Breast epithelium (tissue), 4 donors: Measurements from ENCODE around the gene ZNF141. TPM values are rescaled to one million over a fixed set of nuclear protein-coding genes. Genes with fewer than 3 reads are reported as not detected.

ENCODE experiments used
- DNase-seq, 2 donors: peaks; one replicate each; pipeline ENCODE4 v3.0.0-alpha.2; 2019; ENCODE audit warnings: low spot score in 2 of 2
- H3K27ac ChIP-seq, 2 donors: fragments of 200-600 bp; sonication (generic) in 1 of 2; one replicate each; pipeline ENCODE4 v1.5.1; 2016 to 2019; ENCODE audit warnings: mild to moderate bottlenecking in 1 of 2
- H3K27me3 ChIP-seq, 2 donors: fragments of 200-600 bp; sonication (generic) in 1 of 2; one replicate each; pipeline versions ENCODE4 v1.5.1 to v1.6.0; 2017 to 2019; ENCODE audit warnings: control low read depth in 1 of 2, mild to moderate bottlenecking in 1 of 2
- H3K36me3 ChIP-seq: fragments of 200-600 bp; one replicate; pipeline ENCODE4 v1.5.1; 2019
- H3K4me1 ChIP-seq, 2 donors: fragments of 200-600 bp; sonication (generic); one replicate each; pipeline ENCODE4 v1.5.1; 2016 to 2019; ENCODE audit warnings: control low read depth in 1 of 2
- H3K4me3 ChIP-seq, 3 donors: fragments of 200-600 bp; sonication (generic); 1 replicate in 2 of 3; 2 replicates in 1 of 3; pipeline ENCODE4 v1.5.1; 2016 to 2019; ENCODE audit warnings: mild to moderate bottlenecking in 3 of 3, moderate library complexity in 2 of 3
- H3K9me3 ChIP-seq, 2 donors: fragments of 200-600 bp; sonication (generic) in 1 of 2; one replicate each; pipeline ENCODE4 v1.5.1; 2016 to 2019; ENCODE audit warnings: control low read depth in 1 of 2
- POLR2A ChIP-seq: fragments of 450-650 bp; IDR thresholded peaks from one replicate; pipeline ENCODE4 v1.6.1; 2016; ENCODE audit warnings: antibody characterized with exemption, mild to moderate bottlenecking, moderate library complexity
- POLR2AphosphoS5 ChIP-seq, 3 donors: sonication (generic); formaldehyde crosslinking; IDR thresholded peaks; one replicate each; pipeline ENCODE4 v1.6.1; 2017; ENCODE audit warnings: antibody characterized with exemption in 3 of 3
- intact Hi-C: fragments of 100-400 bp; cut with DNase I; formaldehyde crosslinking; loops from one replicate; pipeline ENCODE4 v1.15.1; 2023; ENCODE audit warnings: low total_unique reads
- total RNA-seq, 3 donors: library from RNA; depleted of rRNA; stranded (reverse); fragments of >200 nt; gene quantifications; one replicate each; pipeline ENCODE4 v1.1.0, GENCODE V29; 2016
- TF ChIP-seq, protein P1 (sequence below), 3 donors: fragments of 450-650 bp; IDR thresholded peaks; one replicate each; pipeline ENCODE4 v1.5.1; 2016 to 2017; ENCODE audit warnings: antibody characterized with exemption in 3 of 3, mild to moderate bottlenecking in 3 of 3, moderate library complexity in 3 of 3

ZNF141 gene
- total RNA-seq, 3 donors from 2014 or later = 19.5 to 53.0 (median 39.0) TPM

DNA sequence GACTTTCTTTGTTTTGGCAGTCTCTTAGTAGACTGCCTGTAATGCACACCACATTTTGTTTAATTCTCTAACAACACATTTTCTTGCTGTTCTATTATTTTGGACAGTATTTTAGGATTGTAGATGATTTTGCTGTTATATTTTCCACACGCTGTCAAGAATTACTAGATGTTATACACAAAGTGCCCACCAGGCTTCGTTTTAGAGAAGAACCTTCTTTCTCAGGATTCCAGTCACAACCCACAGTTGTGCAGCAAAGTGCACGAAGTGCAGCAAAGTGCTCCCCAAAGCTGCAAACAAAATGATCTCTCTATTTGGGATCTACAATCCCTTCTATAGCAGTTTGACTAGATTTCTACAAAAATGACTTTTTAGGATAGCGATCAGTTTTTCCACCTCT, 2.4 kb downstream of the ZNF141 start:
- Histone ChIP-seq H3K27ac (no peak overlapping the region), H3K27me3 (no peaks in the 10 kb centered on the region), H3K9me3 (peaks cover 28 to 43% of the 10 kb centered on the region in 2 donors), H3K36me3 (no peaks in the 10 kb centered on the region), H3K4me3 (no peak overlapping the region), H3K4me1 (peaks cover 0 to 8% of the 10 kb centered on the region in 2 donors)
- DNase-seq = no peak
- TF ChIP-seq, protein P1, sequence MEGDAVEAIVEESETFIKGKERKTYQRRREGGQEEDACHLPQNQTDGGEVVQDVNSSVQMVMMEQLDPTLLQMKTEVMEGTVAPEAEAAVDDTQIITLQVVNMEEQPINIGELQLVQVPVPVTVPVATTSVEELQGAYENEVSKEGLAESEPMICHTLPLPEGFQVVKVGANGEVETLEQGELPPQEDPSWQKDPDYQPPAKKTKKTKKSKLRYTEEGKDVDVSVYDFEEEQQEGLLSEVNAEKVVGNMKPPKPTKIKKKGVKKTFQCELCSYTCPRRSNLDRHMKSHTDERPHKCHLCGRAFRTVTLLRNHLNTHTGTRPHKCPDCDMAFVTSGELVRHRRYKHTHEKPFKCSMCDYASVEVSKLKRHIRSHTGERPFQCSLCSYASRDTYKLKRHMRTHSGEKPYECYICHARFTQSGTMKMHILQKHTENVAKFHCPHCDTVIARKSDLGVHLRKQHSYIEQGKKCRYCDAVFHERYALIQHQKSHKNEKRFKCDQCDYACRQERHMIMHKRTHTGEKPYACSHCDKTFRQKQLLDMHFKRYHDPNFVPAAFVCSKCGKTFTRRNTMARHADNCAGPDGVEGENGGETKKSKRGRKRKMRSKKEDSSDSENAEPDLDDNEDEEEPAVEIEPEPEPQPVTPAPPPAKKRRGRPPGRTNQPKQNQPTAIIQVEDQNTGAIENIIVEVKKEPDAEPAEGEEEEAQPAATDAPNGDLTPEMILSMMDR (IDR thresholded peaks at IDR 0.05) = no peak
- TF ChIP-seq POLR2A (no peak), POLR2AphosphoS5 (IDR thresholded peaks at IDR 0.05) (no peak)
- intact Hi-C loops = no loop called here

DNA sequence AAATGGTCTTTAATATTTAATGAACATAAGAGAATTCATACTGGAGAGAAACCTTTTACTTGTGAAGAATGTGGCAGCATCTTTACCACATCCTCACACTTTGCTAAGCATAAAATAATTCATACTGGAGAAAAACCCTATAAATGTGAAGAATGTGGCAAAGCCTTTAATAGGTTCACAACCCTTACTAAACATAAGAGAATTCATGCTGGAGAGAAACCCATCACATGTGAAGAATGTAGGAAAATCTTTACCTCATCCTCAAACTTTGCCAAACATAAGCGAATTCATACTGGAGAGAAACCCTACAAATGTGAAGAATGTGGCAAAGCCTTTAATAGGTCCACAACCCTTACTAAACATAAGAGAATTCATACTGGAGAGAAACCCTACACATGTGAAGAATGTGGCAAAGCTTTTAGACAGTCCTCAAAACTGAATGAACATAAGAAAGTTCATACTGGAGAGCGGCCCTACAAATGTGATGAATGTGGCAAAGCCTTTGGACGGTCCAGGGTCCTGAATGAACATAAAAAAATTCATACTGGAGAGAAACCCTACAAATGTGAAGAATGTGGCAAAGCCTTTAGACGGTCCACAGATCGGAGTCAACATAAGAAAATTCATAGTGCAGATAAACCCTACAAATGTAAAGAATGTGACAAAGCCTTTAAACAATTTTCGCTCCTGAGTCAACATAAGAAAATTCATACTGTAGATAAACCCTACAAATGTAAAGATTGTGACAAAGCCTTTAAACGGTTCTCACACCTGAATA, 35.6 kb downstream of the ZNF141 start:
- TF ChIP-seq, protein P1 (IDR thresholded peaks at IDR 0.05) = no peak
- TF ChIP-seq POLR2A (no peak), POLR2AphosphoS5 (IDR thresholded peaks at IDR 0.05) (no peak)
- Histone ChIP-seq H3K4me3 (peak overlapping the region in 1 of 3 donors; percentile 0), H3K9me3 (peaks cover 75 to 100% of the 10 kb centered on the region in 2 donors), H3K4me1 (no peaks in the 10 kb centered on the region), H3K27me3 (no peaks in the 10 kb centered on the region), H3K36me3 (peaks cover 23% of the 10 kb centered on the region), H3K27ac (no peak overlapping the region)
- no peak for DNase-seq
- intact Hi-C loops = no loop called here

DNA sequence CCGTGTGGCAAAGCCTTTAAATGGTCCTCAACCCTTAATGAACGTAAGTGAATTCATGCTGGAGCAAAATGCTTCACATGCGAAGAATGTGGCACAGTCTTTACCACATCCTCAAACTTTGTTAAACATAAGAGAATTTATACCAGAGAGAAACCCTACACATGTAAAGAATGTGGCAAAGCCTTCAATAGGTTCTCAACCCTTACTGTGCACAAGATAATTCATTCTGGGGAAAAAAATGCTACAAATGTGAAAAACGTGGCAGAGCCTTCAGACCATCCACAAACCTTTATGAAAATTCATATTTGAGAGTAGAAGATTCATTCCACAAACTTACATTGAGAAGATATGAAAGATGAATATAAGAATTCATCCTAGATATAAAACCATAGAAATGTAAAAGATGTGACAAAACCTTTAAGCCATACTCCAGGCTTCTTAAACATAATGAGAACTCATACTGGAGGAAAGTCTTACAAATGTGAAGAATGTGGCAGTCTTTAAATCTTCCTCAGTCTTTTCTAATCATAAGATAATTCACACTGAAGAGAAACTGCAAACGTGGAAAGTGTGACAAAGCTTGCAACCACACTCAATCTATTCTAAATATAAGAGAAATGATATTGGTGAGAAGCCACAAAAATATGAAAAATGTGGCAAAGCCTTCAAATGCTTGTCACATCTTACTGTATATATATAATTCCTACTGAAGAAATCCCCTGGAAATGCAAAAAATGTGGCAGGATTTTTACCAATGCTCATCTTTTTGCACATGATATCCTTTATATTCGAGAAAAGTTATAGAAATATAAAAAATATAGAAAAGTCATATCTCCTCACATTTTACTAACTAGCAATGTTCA, 36.9 kb downstream of the ZNF141 start:
- no peaks in the 10 kb centered on the region for H3K27me3 ChIP-seq
- intact Hi-C loops = no loop called here
- peaks cover 17% of the 10 kb centered on the region for H3K36me3 ChIP-seq
- peaks cover 76 to 100% of the 10 kb centered on the region in 2 donors for H3K9me3 ChIP-seq
- no peaks in the 10 kb centered on the region for H3K4me1 ChIP-seq
- DNase-seq = no peak
- no peak for TF ChIP-seq POLR2A
- TF ChIP-seq, protein P1 (IDR thresholded peaks at IDR 0.05) = no peak
- no peak for TF ChIP-seq POLR2AphosphoS5 (IDR thresholded peaks at IDR 0.05)
- no peak overlapping the region for H3K4me3 ChIP-seq
- no peak overlapping the region for H3K27ac ChIP-seq

DNA sequence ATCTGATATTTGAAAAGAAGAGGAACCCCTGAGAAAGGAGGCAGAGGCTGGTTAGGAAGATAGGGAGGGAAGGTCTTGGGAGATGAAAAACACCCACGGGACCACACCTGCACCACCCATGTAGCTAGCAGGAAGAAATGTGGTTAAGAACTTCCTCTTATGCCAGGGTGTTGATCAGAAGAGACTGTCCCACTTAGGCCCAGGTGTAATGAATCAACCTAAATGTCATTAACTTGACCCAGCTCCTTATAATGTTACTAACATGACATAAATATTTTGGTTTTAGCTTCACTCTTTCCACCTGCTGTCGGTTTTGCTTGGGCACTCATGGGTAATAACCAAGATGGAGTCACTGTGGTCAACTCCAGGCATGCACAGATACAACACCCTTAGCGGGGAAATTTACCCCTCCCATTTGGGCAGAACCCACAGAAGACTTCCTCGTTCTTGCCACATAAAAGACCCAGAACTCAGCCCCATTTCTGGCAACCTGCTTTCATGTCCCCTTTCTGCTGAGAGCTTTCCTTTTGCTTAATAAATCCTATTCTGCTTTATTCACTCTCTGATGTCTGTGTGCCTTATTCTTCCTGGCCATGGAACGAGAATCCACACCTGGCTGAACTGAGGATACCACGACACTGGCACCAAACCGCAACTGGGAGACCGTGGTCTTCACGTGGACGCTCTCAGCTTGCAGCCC, 46.8 kb downstream of the ZNF141 start:
- Histone ChIP-seq H3K9me3 (peaks cover 90 to 99% of the 10 kb centered on the region in 2 donors), H3K36me3 (no peaks in the 10 kb centered on the region), H3K4me3 (peak overlapping the region in 1 of 3 donors; percentile 3), H3K4me1 (no peaks in the 10 kb centered on the region), H3K27ac (no peak overlapping the region), H3K27me3 (no peaks in the 10 kb centered on the region)
- intact Hi-C loops = loop anchor here (10.0 kb wide), 1 partner anchor 730 kb away; the partner anchor contains the start of gene RNF212
- no peak for DNase-seq
- TF ChIP-seq POLR2A (no peak), POLR2AphosphoS5 (IDR thresholded peaks at IDR 0.05) (no peak)
- TF ChIP-seq, protein P1 (IDR thresholded peaks at IDR 0.05) = no peak
